Measurements from ENCODE around the gene CBFA2T3.

CBFA2T3 gene

DNA sequence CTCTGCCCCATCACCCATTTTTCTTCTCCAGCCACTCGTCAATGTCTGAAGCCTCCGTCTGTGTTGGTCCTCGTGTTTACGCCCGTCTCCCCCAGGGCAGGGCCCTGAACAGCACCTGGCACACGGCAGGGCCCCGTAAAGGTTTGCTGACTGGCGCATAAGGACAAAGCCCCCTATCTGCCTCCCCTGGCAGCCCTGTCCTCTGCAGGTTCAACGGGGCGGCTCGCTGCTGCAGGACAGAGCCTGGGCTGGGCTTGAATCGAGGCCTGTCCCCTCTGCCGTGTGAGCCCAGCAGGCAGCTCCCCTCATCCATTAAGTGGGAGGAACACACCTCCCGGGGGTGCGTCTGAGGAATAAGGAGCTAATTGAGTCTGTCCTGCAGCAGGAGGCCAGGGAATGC lies 64.5 kb downstream of the CBFA2T3 start:
- Histone ChIP-seq H3K36me3 (ENCODE audit: control insufficient read depth, insufficient read depth, low read length) (no peaks in the 10 kb centered on the region), H3K4me3 (ENCODE audit: low read length) (no peak overlapping the region), H3K4me1 (ENCODE audit: control insufficient read depth, insufficient read depth, low read length) (no peaks in the 10 kb centered on the region), H3K27me3 (ENCODE audit: control insufficient read depth, insufficient read depth, low read length) (peaks cover 4% of the 10 kb centered on the region), H3K9ac (ENCODE audit: low read length) (no peak overlapping the region), H3K27ac (ENCODE audit: low read depth, low read length) (no peak overlapping the region)

DNA sequence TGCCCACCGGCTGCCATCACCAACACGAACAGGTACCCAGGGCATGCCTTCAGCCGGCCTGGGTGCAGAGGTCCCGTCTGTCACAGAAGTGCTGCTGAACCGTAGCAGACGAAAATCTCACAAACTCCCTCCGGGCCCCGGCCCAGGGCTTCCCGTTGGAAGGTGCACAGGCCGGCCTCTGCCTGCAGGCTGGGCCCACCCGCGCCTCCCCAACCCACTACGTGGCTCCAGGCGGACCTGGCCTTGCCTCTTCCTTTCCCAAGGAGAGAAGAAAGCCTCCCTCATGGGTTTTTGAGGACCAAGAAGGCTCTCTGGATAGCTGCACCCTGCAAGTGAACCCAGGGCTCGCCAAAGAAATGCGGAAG lies 65.1 kb downstream of the CBFA2T3 start:
- H3K27me3 ChIP-seq (ENCODE audit: control insufficient read depth, insufficient read depth, low read length), result peaks cover 4% of the 10 kb centered on the region
- no peaks in the 10 kb centered on the region for H3K36me3 ChIP-seq (ENCODE audit: control insufficient read depth, insufficient read depth, low read length)
- H3K4me1 ChIP-seq (ENCODE audit: control insufficient read depth, insufficient read depth, low read length), result no peaks in the 10 kb centered on the region

DNA sequence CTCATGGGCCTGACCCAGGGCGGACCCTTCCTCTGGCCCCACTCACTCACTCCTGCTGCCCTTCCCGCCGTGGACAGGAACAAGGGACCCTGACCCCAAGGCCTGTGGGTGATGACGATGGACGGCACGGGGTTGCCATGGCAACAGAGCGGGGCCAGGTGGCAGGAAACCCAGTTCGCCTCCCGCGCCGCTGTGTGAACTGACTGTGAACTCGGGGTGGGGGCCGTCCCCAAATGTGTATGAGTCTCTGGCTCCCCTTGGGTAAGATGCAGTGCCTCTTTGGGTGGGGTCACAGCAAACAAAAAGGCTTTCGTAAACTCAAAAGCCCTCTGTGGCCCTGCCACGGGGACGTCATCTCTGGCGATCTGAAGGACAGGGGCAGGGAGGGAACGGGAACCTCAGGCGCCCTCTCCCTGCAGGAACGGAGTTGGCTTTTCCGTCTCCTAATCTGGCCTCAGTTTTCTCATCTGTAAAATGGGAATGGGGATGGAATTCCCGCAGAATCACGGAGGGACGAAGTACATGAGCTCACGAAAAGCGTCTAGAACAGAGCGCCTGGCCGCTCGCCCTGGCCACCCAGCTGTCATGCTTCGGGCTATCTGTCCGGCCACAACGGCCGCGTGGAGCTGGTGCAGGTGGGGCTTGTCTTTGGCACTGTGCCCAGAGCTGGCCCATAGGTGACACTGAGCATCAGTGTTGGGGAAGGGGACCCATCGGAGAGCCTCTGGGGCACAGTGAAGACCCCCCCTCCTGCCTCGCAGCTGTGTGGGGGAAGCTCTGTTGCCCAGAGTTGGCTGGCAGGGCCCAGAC lies 65.7 kb downstream of the CBFA2T3 start:
- no peak overlapping the region for H3K27ac ChIP-seq (ENCODE audit: low read depth, low read length)

More for the DNA sequence above, 65.1 kb downstream of the CBFA2T3 start:
- Histone ChIP-seq H3K27ac (ENCODE audit: low read depth, low read length) (no peak overlapping the region), H3K4me3 (ENCODE audit: low read length) (no peak overlapping the region), H3K9ac (ENCODE audit: low read length) (no peak overlapping the region)

DNA sequence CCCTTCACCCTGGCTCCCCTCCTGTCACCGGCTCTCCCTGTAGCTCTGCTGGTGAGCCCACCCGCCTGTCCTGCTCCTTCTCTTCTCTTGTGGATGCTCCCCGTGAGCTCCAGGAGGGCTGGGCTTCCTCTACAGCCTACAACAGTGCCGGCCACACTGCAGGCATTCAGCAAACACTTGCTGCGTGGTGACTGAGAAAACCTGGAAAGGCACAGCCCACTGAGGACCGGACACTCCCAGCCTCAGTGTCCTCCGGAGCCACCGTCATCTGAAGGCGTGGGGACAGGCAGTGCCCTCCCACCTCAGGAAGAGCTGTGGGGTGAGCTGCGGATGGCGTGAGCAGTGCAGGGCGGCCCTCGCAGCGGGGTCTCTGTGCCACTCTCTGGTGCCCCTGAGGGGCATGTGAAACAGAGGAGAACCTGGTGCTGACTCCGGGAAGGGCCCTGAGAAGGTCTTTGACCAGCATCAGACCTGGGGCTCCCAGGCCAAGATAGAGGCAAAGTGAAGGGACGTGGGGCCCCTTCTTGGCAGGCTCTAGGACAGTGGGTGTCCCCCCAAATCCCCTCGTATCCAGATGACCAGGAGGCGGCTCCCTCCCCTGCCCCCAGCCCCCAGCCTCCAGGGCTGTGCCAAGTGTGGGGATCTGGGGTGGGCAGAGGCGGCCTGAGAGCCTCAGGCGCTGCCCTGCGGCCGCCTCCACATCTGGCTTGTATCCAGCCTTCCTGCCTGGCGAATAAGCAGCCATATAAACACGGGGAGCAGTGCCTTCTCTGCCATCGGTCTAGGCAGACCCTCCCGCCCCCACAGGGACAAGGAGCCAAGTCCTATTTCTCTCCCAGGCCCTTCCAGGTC lies 66.5 kb downstream of the CBFA2T3 start:
- Histone ChIP-seq H3K4me3 (ENCODE audit: low read length) (no peak overlapping the region), H3K36me3 (ENCODE audit: control insufficient read depth, insufficient read depth, low read length) (no peaks in the 10 kb centered on the region), H3K27me3 (ENCODE audit: control insufficient read depth, insufficient read depth, low read length) (peaks cover 4% of the 10 kb centered on the region), H3K27ac (ENCODE audit: low read depth, low read length) (no peak overlapping the region), H3K9ac (ENCODE audit: low read length) (no peak overlapping the region), H3K4me1 (ENCODE audit: control insufficient read depth, insufficient read depth, low read length) (no peaks in the 10 kb centered on the region)

More for the DNA sequence above, 65.7 kb downstream of the CBFA2T3 start:
- Histone ChIP-seq H3K4me3 (ENCODE audit: low read length) (no peak overlapping the region), H3K36me3 (ENCODE audit: control insufficient read depth, insufficient read depth, low read length) (no peaks in the 10 kb centered on the region), H3K9ac (ENCODE audit: low read length) (no peak overlapping the region), H3K4me1 (ENCODE audit: control insufficient read depth, insufficient read depth, low read length) (no peaks in the 10 kb centered on the region), H3K27me3 (ENCODE audit: control insufficient read depth, insufficient read depth, low read length) (peaks cover 4% of the 10 kb centered on the region)

DNA sequence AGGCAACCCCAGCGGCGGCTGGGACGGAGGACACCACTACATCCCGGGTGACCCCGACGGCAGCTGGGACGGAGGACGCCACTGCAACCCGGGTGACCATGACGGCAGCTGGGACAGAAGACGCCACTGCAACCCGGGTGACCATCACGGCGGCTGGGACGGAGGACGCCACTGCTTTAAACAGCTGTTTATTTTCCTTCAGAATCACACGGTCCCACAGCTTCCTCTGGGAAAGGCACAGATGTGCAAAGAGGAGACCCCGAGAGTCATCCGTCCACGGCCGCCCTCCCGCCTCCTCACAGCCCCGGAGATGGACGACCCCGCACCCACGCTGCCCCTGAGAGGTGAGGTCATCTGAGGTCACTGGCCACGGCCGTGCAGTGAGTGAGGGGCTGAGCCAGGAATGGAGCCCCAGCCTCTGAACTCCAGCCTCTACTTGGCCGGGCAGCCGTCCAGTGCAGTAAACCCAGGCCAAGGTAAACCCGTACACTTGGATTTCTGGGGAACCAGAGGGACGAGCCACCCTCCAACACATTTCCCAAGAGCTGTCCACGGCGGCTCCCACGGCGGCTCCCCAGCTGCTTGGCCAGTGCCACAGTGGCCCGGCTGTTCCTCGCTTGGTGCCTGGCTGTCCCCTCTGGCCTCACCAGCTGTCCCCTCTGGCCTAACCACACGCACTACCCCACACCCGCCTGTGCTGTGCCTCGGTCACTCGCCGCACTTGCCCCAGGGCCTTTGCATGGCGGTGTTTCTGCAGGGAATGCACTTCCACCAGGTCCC lies 67.4 kb downstream of the CBFA2T3 start:
- Histone ChIP-seq H3K27me3 (ENCODE audit: control insufficient read depth, insufficient read depth, low read length) (peaks cover 4% of the 10 kb centered on the region), H3K36me3 (ENCODE audit: control insufficient read depth, insufficient read depth, low read length) (no peaks in the 10 kb centered on the region), H3K27ac (ENCODE audit: low read depth, low read length) (no peak overlapping the region), H3K4me3 (ENCODE audit: low read length) (no peak overlapping the region), H3K4me1 (ENCODE audit: control insufficient read depth, insufficient read depth, low read length) (no peaks in the 10 kb centered on the region), H3K9ac (ENCODE audit: low read length) (no peak overlapping the region)

DNA sequence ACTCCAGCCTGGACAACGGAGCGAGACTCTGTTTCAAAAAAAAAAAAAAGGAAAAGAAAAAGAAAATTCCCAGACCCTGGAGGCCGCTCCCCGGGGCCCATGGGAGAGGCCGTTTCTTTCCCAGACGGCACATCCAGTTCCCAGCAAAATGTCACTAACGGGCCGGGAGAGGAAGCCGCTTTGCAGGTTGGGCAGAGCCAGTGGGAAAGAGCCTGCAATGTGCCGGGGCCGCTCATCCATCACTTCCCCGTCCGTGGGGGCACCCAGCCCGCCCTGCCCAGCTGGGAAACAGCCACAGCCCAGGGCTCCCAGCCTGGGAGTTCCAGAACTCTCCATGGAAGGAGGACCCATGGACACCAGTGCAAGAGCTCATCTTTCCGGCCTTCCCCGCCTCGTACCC lies 68.7 kb downstream of the CBFA2T3 start:
- Histone ChIP-seq H3K4me3 (ENCODE audit: low read length) (no peak overlapping the region), H3K27ac (ENCODE audit: low read depth, low read length) (no peak overlapping the region), H3K27me3 (ENCODE audit: control insufficient read depth, insufficient read depth, low read length) (no peaks in the 10 kb centered on the region), H3K36me3 (ENCODE audit: control insufficient read depth, insufficient read depth, low read length) (no peaks in the 10 kb centered on the region), H3K4me1 (ENCODE audit: control insufficient read depth, insufficient read depth, low read length) (no peaks in the 10 kb centered on the region), H3K9ac (ENCODE audit: low read length) (no peak overlapping the region)

DNA sequence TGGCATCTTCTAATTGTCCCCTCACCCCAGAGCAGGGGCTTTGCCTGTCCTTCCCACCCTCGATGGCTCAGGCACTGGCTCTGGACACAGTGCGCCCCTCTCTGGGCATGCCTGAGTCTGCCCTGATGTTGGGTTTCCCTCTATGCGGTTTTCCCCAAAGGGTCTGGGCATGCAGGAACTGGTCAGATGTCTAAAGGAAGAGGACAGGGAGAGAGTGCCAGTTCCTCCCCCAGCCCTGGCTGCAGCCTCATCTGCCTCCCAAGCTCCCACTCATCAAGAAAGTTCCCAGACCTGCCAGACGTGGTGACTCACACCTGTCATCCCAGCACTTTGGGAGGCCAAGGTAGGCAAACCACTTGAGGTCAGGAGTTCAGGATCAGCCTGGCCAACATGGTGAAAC lies 69.2 kb downstream of the CBFA2T3 start:
- Histone ChIP-seq H3K27ac (ENCODE audit: low read depth, low read length) (no peak overlapping the region), H3K4me3 (ENCODE audit: low read length) (no peak overlapping the region), H3K9ac (ENCODE audit: low read length) (no peak overlapping the region), H3K27me3 (ENCODE audit: control insufficient read depth, insufficient read depth, low read length) (no peaks in the 10 kb centered on the region), H3K4me1 (ENCODE audit: control insufficient read depth, insufficient read depth, low read length) (no peaks in the 10 kb centered on the region), H3K36me3 (ENCODE audit: control insufficient read depth, insufficient read depth, low read length) (no peaks in the 10 kb centered on the region)

DNA sequence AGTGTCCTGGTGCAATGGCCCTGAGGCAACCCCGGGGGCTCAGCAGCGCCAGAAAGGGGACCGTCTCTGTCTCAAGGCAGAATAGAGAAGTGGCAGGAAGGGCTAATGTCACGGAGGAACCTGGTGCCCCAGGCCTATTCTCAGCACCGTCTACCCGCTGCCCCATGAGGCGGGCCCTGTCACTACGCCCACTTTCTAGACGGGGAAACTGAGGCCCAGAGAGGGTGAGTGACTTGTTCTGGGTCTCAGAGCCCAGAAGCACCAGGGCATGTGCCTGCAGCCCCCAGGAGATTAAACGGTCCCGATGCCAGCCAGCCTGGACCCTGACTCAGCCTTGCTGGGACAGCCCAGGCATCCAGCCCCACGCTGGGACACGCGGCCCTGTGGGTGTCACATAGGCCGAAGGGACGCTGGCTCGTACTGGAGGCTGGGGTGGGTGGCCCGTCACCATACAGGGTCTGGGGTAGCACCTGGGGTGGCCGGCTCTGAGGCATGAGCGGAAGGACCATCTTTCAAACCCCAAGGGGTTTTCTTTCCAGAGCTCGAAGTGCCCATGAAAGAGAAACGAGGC lies 70.4 kb downstream of the CBFA2T3 start:
- Histone ChIP-seq H3K4me1 (ENCODE audit: control insufficient read depth, insufficient read depth, low read length) (no peaks in the 10 kb centered on the region), H3K27ac (ENCODE audit: low read depth, low read length) (no peak overlapping the region), H3K4me3 (ENCODE audit: low read length) (no peak overlapping the region), H3K27me3 (ENCODE audit: control insufficient read depth, insufficient read depth, low read length) (no peaks in the 10 kb centered on the region), H3K36me3 (ENCODE audit: control insufficient read depth, insufficient read depth, low read length) (no peaks in the 10 kb centered on the region), H3K9ac (ENCODE audit: low read length) (no peak overlapping the region)

DNA sequence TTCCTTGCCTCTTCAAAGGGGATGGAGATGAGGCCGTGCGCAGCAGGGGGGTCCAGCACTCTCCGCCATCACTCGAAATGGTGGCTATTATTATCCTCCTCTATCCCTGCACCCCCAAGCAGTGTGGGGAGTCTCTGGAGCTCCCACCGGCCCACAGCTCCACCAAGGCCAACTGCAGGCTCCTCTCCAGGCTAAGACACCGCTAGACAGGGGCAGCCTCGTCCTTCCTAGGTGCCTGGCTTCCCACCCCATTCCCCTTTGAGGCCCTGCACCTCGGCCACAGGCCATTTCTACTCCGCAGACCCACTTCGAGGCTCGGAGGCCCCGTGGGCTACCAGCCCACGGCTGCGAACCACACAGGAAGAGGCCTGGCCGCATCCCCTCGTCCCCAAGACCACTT lies 71.0 kb downstream of the CBFA2T3 start:
- no peak overlapping the region for H3K4me3 ChIP-seq (ENCODE audit: low read length)
- H3K27ac ChIP-seq (ENCODE audit: low read depth, low read length), result no peak overlapping the region
- H3K36me3 ChIP-seq (ENCODE audit: control insufficient read depth, insufficient read depth, low read length), result no peaks in the 10 kb centered on the region
- no peaks in the 10 kb centered on the region for H3K27me3 ChIP-seq (ENCODE audit: control insufficient read depth, insufficient read depth, low read length)
- no peak overlapping the region for H3K9ac ChIP-seq (ENCODE audit: low read length)
- H3K4me1 ChIP-seq (ENCODE audit: control insufficient read depth, insufficient read depth, low read length), result no peaks in the 10 kb centered on the region

DNA sequence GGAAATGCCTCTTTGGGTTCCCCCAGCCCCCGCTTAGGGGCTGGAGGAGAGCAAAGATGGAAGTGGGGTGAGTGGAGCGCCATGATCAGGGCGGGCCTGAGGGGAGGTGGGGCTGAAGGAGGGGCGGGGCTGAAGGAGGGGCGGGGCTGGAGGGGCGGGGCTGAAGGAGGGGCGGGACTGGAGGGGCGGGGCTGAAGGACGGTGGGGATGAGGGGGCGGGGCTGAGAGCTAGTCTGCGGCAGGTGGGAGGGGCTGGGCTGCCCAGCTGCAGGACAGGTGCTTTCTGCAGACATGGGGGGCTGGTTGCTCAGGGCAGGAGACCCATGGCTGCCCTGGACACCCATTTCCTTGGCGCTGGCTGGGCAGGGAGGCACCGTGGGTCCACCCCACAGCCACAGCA lies 71.4 kb downstream of the CBFA2T3 start:
- H3K9ac ChIP-seq (ENCODE audit: low read length), result no peak overlapping the region
- H3K4me3 ChIP-seq (ENCODE audit: low read length), result no peak overlapping the region
- no peaks in the 10 kb centered on the region for H3K4me1 ChIP-seq (ENCODE audit: control insufficient read depth, insufficient read depth, low read length)
- H3K27ac ChIP-seq (ENCODE audit: low read depth, low read length), result no peak overlapping the region
- no peaks in the 10 kb centered on the region for H3K27me3 ChIP-seq (ENCODE audit: control insufficient read depth, insufficient read depth, low read length)
- H3K36me3 ChIP-seq (ENCODE audit: control insufficient read depth, insufficient read depth, low read length), result no peaks in the 10 kb centered on the region

DNA sequence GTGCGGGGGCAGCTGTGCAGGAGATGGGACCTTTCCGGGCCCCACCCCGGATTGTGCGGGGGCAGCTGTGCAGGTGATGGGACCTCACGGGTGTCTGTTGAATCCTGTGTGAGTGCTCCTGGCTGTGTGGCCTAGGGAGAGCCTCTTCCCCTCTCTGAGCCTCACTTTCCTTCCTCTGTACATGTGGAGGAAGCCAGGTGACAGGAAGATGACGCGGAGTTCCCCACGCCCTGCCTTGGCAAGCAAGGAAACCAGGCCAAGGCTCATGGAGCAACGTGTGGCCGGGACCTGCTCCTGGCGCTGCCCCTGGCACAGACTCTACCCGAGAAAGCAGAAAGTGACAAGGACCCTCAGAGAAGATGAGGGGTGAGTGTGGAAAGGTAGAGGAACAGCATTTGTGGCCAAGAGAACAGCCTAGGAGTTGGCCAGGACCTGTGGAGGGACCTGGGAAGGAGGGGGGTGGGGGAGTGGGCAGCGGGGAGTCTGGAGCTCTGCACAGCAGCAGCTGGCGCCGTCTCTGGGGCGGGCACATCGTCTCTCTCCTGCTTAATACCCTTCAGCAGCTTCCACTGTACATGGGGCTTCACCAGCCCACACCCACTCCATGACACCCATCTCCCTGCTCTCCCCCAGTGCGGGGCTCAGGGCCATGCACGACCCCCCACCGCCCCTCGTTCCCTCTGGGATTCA lies 72.2 kb downstream of the CBFA2T3 start:
- no peaks in the 10 kb centered on the region for H3K27me3 ChIP-seq (ENCODE audit: control insufficient read depth, insufficient read depth, low read length)
- no peak overlapping the region for H3K27ac ChIP-seq (ENCODE audit: low read depth, low read length)
- no peak overlapping the region for H3K9ac ChIP-seq (ENCODE audit: low read length)
- no peaks in the 10 kb centered on the region for H3K36me3 ChIP-seq (ENCODE audit: control insufficient read depth, insufficient read depth, low read length)
- no peaks in the 10 kb centered on the region for H3K4me1 ChIP-seq (ENCODE audit: control insufficient read depth, insufficient read depth, low read length)
- H3K4me3 ChIP-seq (ENCODE audit: low read length), result no peak overlapping the region

Measured in rectal smooth muscle tissue (tissue), 1 donor.